GM18867 (cell line): Measurements from ENCODE around the gene FOLR2.
A peak's percentile ranks its signal among the peaks of the same experiment; 100 is the strongest.
"Not testable (repeated sequence)": the region's sequence is repeated elsewhere in the genome, so short reads cannot be mapped to it uniquely, and the experiment has no call there.

Experiments used
- ATAC-seq: cut with Tn5 transposase; IDR thresholded peaks from one replicate; pipeline ENCODE4 v1.9.1; 2021; ENCODE audit warnings: mild to moderate bottlenecking, moderate library complexity; ENCODE audit not compliant: unreplicated experiment

FOLR2 gene

GRCh38 chr11:72204886-72205285 lies 11.7 kb upstream of the FOLR2 start:
- no peak for ATAC-seq

GRCh38 chr11:72206794-72207193 lies 9.8 kb upstream of the FOLR2 start:
- not testable (repeated sequence) for ATAC-seq

GRCh38 chr11:72208281-72208680 lies 8.3 kb upstream of the FOLR2 start:
- ATAC-seq, result no peak

GRCh38 chr11:72209101-72209500 lies 7.5 kb upstream of the FOLR2 start:
- ATAC-seq, result no peak

- no peak for ATAC-seq
These were observed 1.2 kb downstream of the FOLR2 start for GRCh38 chr11:72217841-72218240.

- ATAC-seq, result no peak
These were observed 1.7 kb downstream of the FOLR2 start for GRCh38 chr11:72218251-72218745.

- ATAC-seq, result no peak
These were observed 4.2 kb downstream of the FOLR2 start for GRCh38 chr11:72220696-72221363.

- ATAC-seq, result no peak
These were observed 4.9 kb downstream of the FOLR2 start for GRCh38 chr11:72221386-72222075.

GRCh38 chr11:72222106-72222891 lies 5.7 kb downstream of the FOLR2 start:
- ATAC-seq, result no peak

GRCh38 chr11:72222907-72223614 lies 6.5 kb downstream of the FOLR2 start:
- peak; percentile 69 for ATAC-seq

GRCh38 chr11:72223615-72224563 lies 7.3 kb downstream of the FOLR2 start:
- ATAC-seq, result peak; percentile 52

GRCh38 chr11:72224564-72225410 lies 8.2 kb downstream of the FOLR2 start, which contains the start of gene INPPL1:
Gene INPPL1 (plus strand): TSS chr11:72224767. CDS start chr11:72224985, 218 bp downstream.
- ATAC-seq, result no peak

GRCh38 chr11:72225411-72225951 lies 8.9 kb downstream of the FOLR2 start:
- ATAC-seq, result no peak

- no peak for ATAC-seq
These were observed 10.1 kb downstream of the FOLR2 start for GRCh38 chr11:72226701-72227100.

- no peak for ATAC-seq
These were observed 11.0 kb downstream of the FOLR2 start for GRCh38 chr11:72227316-72228228.

- no peak for ATAC-seq
These were observed 11.7 kb downstream of the FOLR2 start for GRCh38 chr11:72228229-72228843.

GRCh38 chr11:72228844-72229231 lies 12.2 kb downstream of the FOLR2 start:
- ATAC-seq, result no peak
